Measurements from ENCODE around the gene EPHB1.

The EPHB1 gene

DNA sequence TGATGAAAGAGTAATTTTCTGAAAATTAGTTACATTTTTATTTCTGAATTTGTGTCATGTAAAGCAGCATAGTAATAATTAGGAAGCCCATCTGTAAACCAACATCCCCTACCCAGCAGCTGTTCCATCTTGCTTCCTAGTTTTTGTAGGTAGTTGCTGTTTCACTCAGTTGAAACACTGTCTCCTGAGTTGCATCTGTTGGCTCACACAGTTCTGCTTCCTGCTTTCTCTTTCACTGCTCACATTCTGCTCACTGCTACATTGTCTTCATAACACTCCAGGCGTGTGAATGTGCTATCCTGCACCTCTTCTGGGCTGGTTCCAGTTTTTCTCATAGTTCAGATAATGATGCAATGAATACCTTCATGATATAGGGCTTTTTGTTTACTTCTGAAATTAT is 123.4 kb downstream of the EPHB1 start:
- peaks cover 0 to 2% of the 10 kb centered on the region in 2 donors for H3K4me1 ChIP-seq (ENCODE audit: control insufficient read depth in 2 of 2, insufficient read depth in 1 of 2, low read depth in 1 of 2, low read length in 2 of 2)
- no peak overlapping the region for H4K8ac ChIP-seq (ENCODE audit: low read depth, low read length)
- WGBS, 2 donors (ENCODE audit: extremely low coverage in 2 of 2, insufficient read length in 2 of 2, insufficient replicate concordance in 1 of 2), result no CpG with 5 or more reads among the region's 1 CpG
- H3K4ac ChIP-seq (ENCODE audit: low read length), result no peak overlapping the region
- H2BK15ac ChIP-seq (ENCODE audit: low read length), result no peak overlapping the region
- H3K14ac ChIP-seq (ENCODE audit: low read length), result no peak overlapping the region
- no peak overlapping the region for H3K18ac ChIP-seq (ENCODE audit: low read length)
- no peak overlapping the region for H2BK120ac ChIP-seq (ENCODE audit: low read depth, low read length)
- no peak overlapping the region for H3K27ac ChIP-seq (replicated peaks; ENCODE audit: low read length)
- H2BK12ac ChIP-seq (ENCODE audit: low read length), result no peak overlapping the region
- H3K27me3 ChIP-seq (ENCODE audit: control insufficient read depth in 3 of 3, insufficient read depth in 3 of 3, low read depth in 1 of 3, low read length in 3 of 3), result no peaks in the 10 kb centered on the region
- H2BK5ac ChIP-seq (ENCODE audit: low read length), result no peak overlapping the region
- no peak overlapping the region for H4K91ac ChIP-seq (ENCODE audit: low read depth, low read length, poor library complexity)
- H3K4me2 ChIP-seq (ENCODE audit: insufficient read depth, low read length, poor library complexity, severe bottlenecking), result no peak overlapping the region
- H3K79me1 ChIP-seq (ENCODE audit: low read depth, low read length), result no peaks in the 10 kb centered on the region
- no peak overlapping the region for H3K9ac ChIP-seq (ENCODE audit: low read depth, low read length, poor library complexity)
- peaks cover 0 to 2% of the 10 kb centered on the region in 2 donors for H3K36me3 ChIP-seq (replicated peaks in 1 of 2; ENCODE audit: control insufficient read depth in 2 of 2, insufficient read depth in 2 of 2, low read length in 2 of 2)
- no peak for DNase-seq (ENCODE audit: low spot score)
- H3K9me3 ChIP-seq (replicated peaks in 1 of 2; ENCODE audit: control insufficient read depth in 2 of 2, insufficient read depth in 1 of 2, low read depth in 1 of 2, low read length in 2 of 2), result no peaks in the 10 kb centered on the region
- H3K23ac ChIP-seq (ENCODE audit: low read depth, low read length, poor library complexity), result no peak overlapping the region
- H2AFZ ChIP-seq (ENCODE audit: low read length), result no peak overlapping the region
- no peak overlapping the region for H3K4me3 ChIP-seq (ENCODE audit: low read length in 2 of 2)
- H2AK5ac ChIP-seq (ENCODE audit: low read depth, low read length), result no peak overlapping the region

DNA sequence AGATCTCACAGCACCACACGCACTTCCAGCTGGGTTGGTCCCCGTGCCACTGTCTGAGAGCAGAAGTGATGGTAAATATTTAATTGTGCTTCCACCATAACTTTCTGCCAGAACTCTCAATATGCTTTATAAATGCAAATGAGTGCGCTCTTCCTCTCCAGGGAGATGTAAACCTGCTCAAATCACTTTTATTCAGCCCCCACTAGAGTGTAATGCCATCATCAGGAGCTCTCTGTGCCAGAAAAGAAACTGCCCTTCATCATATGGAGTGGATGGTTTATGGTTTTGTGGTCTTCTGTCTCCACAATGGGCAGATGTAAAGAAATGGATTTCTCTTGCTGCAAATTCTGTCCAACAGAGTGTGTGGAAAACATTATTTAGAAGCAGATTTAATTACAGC is 127.0 kb downstream of the EPHB1 start:
- Histone ChIP-seq H2BK5ac (ENCODE audit: low read length) (no peak overlapping the region), H3K27me3 (ENCODE audit: control insufficient read depth in 3 of 3, insufficient read depth in 3 of 3, low read depth in 1 of 3, low read length in 3 of 3) (no peaks in the 10 kb centered on the region), H3K23ac (ENCODE audit: low read depth, low read length, poor library complexity) (no peak overlapping the region), H2AFZ (ENCODE audit: low read length) (no peak overlapping the region), H2BK120ac (ENCODE audit: low read depth, low read length) (no peak overlapping the region), H3K4me3 (ENCODE audit: low read length in 2 of 2) (no peak overlapping the region), H3K9me3 (replicated peaks in 1 of 2; ENCODE audit: control insufficient read depth in 2 of 2, insufficient read depth in 1 of 2, low read depth in 1 of 2, low read length in 2 of 2) (peaks cover 0 to 3% of the 10 kb centered on the region in 2 donors), H2BK15ac (ENCODE audit: low read length) (no peak overlapping the region), H2BK12ac (ENCODE audit: low read length) (no peak overlapping the region), H3K36me3 (replicated peaks in 1 of 2; ENCODE audit: control insufficient read depth in 2 of 2, insufficient read depth in 2 of 2, low read length in 2 of 2) (peaks cover 0 to under 1% of the 10 kb centered on the region in 2 donors), H3K9ac (ENCODE audit: low read depth, low read length, poor library complexity) (peak overlapping the region; percentile 38), H4K8ac (ENCODE audit: low read depth, low read length) (no peak overlapping the region), H3K4ac (ENCODE audit: low read length) (no peak overlapping the region), H3K27ac (replicated peaks; ENCODE audit: low read length) (no peak overlapping the region), H3K4me1 (ENCODE audit: control insufficient read depth in 2 of 2, insufficient read depth in 1 of 2, low read depth in 1 of 2, low read length in 2 of 2) (no peaks in the 10 kb centered on the region), H3K4me2 (ENCODE audit: insufficient read depth, low read length, poor library complexity, severe bottlenecking) (no peak overlapping the region), H2AK5ac (ENCODE audit: low read depth, low read length) (no peak overlapping the region), H3K18ac (ENCODE audit: low read length) (no peak overlapping the region), H4K91ac (ENCODE audit: low read depth, low read length, poor library complexity) (no peak overlapping the region), H3K14ac (ENCODE audit: low read length) (no peak overlapping the region), H3K79me1 (ENCODE audit: low read depth, low read length) (no peaks in the 10 kb centered on the region)
- no CpG with 5 or more reads among the region's 3 CpGs for WGBS, 2 donors (ENCODE audit: extremely low coverage in 2 of 2, insufficient read length in 2 of 2, insufficient replicate concordance in 1 of 2)
- DNase-seq (ENCODE audit: low spot score), result no peak

DNA sequence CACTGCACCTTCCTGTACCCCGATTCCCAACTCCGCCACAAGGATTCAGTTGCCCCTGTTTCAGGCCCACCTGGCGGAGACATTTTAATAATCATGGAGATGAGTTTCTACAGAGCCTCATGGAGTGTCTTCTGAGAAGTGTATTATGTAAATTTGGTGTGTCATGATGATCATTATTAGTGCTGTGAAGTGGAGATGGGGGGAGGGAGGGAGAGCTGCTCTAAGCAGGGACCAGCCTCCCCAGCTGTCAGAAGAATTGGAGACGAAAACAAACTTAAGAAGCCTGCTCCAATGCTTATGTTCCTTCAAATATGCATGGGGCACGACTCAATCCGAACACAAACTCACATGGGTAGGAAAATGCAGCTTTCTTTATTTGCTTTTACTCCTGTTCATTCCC is 127.8 kb downstream of the EPHB1 start:
- Histone ChIP-seq H4K91ac (ENCODE audit: low read depth, low read length, poor library complexity) (no peak overlapping the region), H3K4me3 (ENCODE audit: low read length in 2 of 2) (no peak overlapping the region), H3K4me2 (ENCODE audit: insufficient read depth, low read length, poor library complexity, severe bottlenecking) (no peak overlapping the region), H3K36me3 (replicated peaks in 1 of 2; ENCODE audit: control insufficient read depth in 2 of 2, insufficient read depth in 2 of 2, low read length in 2 of 2) (no peaks in the 10 kb centered on the region), H4K8ac (ENCODE audit: low read depth, low read length) (no peak overlapping the region), H3K79me1 (ENCODE audit: low read depth, low read length) (no peaks in the 10 kb centered on the region), H3K23ac (ENCODE audit: low read depth, low read length, poor library complexity) (no peak overlapping the region), H2BK12ac (ENCODE audit: low read length) (no peak overlapping the region), H3K14ac (ENCODE audit: low read length) (peak overlapping the region; percentile 3), H2AFZ (ENCODE audit: low read length) (no peak overlapping the region), H3K9ac (ENCODE audit: low read depth, low read length, poor library complexity) (no peak overlapping the region), H3K18ac (ENCODE audit: low read length) (no peak overlapping the region), H2AK5ac (ENCODE audit: low read depth, low read length) (no peak overlapping the region), H2BK120ac (ENCODE audit: low read depth, low read length) (no peak overlapping the region), H3K4ac (ENCODE audit: low read length) (no peak overlapping the region), H3K27me3 (ENCODE audit: control insufficient read depth in 3 of 3, insufficient read depth in 3 of 3, low read depth in 1 of 3, low read length in 3 of 3) (no peaks in the 10 kb centered on the region), H2BK15ac (ENCODE audit: low read length) (no peak overlapping the region), H2BK5ac (ENCODE audit: low read length) (no peak overlapping the region), H3K9me3 (replicated peaks in 1 of 2; ENCODE audit: control insufficient read depth in 2 of 2, insufficient read depth in 1 of 2, low read depth in 1 of 2, low read length in 2 of 2) (peaks cover 0 to 3% of the 10 kb centered on the region in 2 donors), H3K27ac (replicated peaks; ENCODE audit: low read length) (no peak overlapping the region), H3K4me1 (ENCODE audit: control insufficient read depth in 2 of 2, insufficient read depth in 1 of 2, low read depth in 1 of 2, low read length in 2 of 2) (no peaks in the 10 kb centered on the region)
- no peak for DNase-seq (ENCODE audit: low spot score)
- WGBS, 2 donors (ENCODE audit: extremely low coverage in 2 of 2, insufficient read length in 2 of 2, insufficient replicate concordance in 1 of 2), result no CpG with 5 or more reads among the region's 6 CpGs

DNA sequence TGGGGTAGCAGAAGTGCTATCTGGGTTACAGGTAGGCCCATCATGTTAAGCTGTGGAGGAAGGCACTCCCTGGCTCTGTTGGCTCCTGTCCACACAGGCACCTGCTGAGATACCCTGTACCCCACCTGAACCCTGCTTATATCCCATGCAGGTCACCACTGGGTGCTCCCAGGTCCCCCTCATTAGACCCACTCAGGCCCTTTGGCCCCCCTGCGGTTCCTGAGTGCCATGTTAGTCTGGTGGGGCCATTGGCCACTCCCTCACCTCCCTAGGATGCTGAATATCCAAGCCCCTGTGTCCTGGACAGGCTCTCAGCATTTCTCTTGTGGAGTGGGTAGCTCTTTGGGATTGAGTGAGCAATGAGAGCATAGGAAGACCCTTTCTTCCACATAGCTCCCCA is 128.2 kb downstream of the EPHB1 start:
- no peak overlapping the region for H2BK12ac ChIP-seq (ENCODE audit: low read length)
- H3K4me2 ChIP-seq (ENCODE audit: insufficient read depth, low read length, poor library complexity, severe bottlenecking), result no peak overlapping the region
- no peak overlapping the region for H3K4ac ChIP-seq (ENCODE audit: low read length)
- no peak overlapping the region for H2BK120ac ChIP-seq (ENCODE audit: low read depth, low read length)
- H4K8ac ChIP-seq (ENCODE audit: low read depth, low read length), result no peak overlapping the region
- no CpG with 5 or more reads among the region's 1 CpG for WGBS, 2 donors (ENCODE audit: extremely low coverage in 2 of 2, insufficient read length in 2 of 2, insufficient replicate concordance in 1 of 2)
- H3K23ac ChIP-seq (ENCODE audit: low read depth, low read length, poor library complexity), result no peak overlapping the region
- H3K36me3 ChIP-seq (replicated peaks in 1 of 2; ENCODE audit: control insufficient read depth in 2 of 2, insufficient read depth in 2 of 2, low read length in 2 of 2), result no peaks in the 10 kb centered on the region
- no peaks in the 10 kb centered on the region for H3K79me1 ChIP-seq (ENCODE audit: low read depth, low read length)
- no peak overlapping the region for H3K4me3 ChIP-seq (ENCODE audit: low read length in 2 of 2)
- H4K91ac ChIP-seq (ENCODE audit: low read depth, low read length, poor library complexity), result no peak overlapping the region
- H3K9me3 ChIP-seq (replicated peaks in 1 of 2; ENCODE audit: control insufficient read depth in 2 of 2, insufficient read depth in 1 of 2, low read depth in 1 of 2, low read length in 2 of 2), result peaks cover 0 to 3% of the 10 kb centered on the region in 2 donors
- DNase-seq (ENCODE audit: low spot score), result no peak
- H2BK15ac ChIP-seq (ENCODE audit: low read length), result no peak overlapping the region
- H2AFZ ChIP-seq (ENCODE audit: low read length), result no peak overlapping the region
- H3K18ac ChIP-seq (ENCODE audit: low read length), result no peak overlapping the region
- H3K27me3 ChIP-seq (ENCODE audit: control insufficient read depth in 3 of 3, insufficient read depth in 3 of 3, low read depth in 1 of 3, low read length in 3 of 3), result no peaks in the 10 kb centered on the region
- H3K27ac ChIP-seq (replicated peaks; ENCODE audit: low read length), result no peak overlapping the region
- H2BK5ac ChIP-seq (ENCODE audit: low read length), result no peak overlapping the region
- no peak overlapping the region for H2AK5ac ChIP-seq (ENCODE audit: low read depth, low read length)
- peak overlapping the region; percentile 3 for H3K14ac ChIP-seq (ENCODE audit: low read length)
- no peaks in the 10 kb centered on the region for H3K4me1 ChIP-seq (ENCODE audit: control insufficient read depth in 2 of 2, insufficient read depth in 1 of 2, low read depth in 1 of 2, low read length in 2 of 2)
- H3K9ac ChIP-seq (ENCODE audit: low read depth, low read length, poor library complexity), result no peak overlapping the region
